Epidermal melanocyte (primary cell): ENCODE results near the gene USP6NL.

Experiments
- DNase-seq: peaks from one replicate; pipeline ENCODE4 v3.0.0; 2011; ENCODE audit warnings: low spot score; ENCODE audit not compliant: insufficient read length

Gene USP6NL

GRCh38 chr10:11617233-11617632 lies 5.8 kb upstream of the USP6NL start:
- DNase-seq: no peak

GRCh38 chr10:11616021-11616420 lies 4.6 kb upstream of the USP6NL start:
- no peak for DNase-seq

GRCh38 chr10:11615396-11615795 lies 3.9 kb upstream of the USP6NL start:
- DNase-seq: no peak

GRCh38 chr10:11612021-11613001 lies 861 bp upstream of the USP6NL start:
- no peak for DNase-seq

GRCh38 chr10:11610826-11611247 lies 613 bp downstream of the USP6NL start:
- no peak for DNase-seq

- no peak for DNase-seq
Observed at GRCh38 chr10:11610166-11610825, 1.2 kb downstream of the USP6NL start.

- no peak for DNase-seq
Observed at GRCh38 chr10:11609492-11610093, 1.9 kb downstream of the USP6NL start.

GRCh38 chr10:11609052-11609451 lies 2.4 kb downstream of the USP6NL start:
- no peak for DNase-seq

- DNase-seq: no peak
Observed at GRCh38 chr10:11608159-11609013, 3.1 kb downstream of the USP6NL start.

GRCh38 chr10:11605807-11606408 lies 5.5 kb downstream of the USP6NL start:
- DNase-seq: no peak

- DNase-seq: no peak
Observed at GRCh38 chr10:11604865-11605650, 6.4 kb downstream of the USP6NL start.

GRCh38 chr10:11603741-11604140 lies 7.7 kb downstream of the USP6NL start:
- DNase-seq: no peak

- DNase-seq: no peak
Observed at GRCh38 chr10:11602919-11603523, 8.4 kb downstream of the USP6NL start.

GRCh38 chr10:11602358-11602757 lies 9.1 kb downstream of the USP6NL start:
- no peak for DNase-seq

GRCh38 chr10:11601670-11602069 lies 9.8 kb downstream of the USP6NL start:
- DNase-seq: no peak

- no peak for DNase-seq
Observed at GRCh38 chr10:11600280-11600679, 11.2 kb downstream of the USP6NL start.

GRCh38 chr10:11598712-11599397 lies 12.6 kb downstream of the USP6NL start:
- no peak for DNase-seq

GRCh38 chr10:11597470-11597869 lies 14.0 kb downstream of the USP6NL start:
- no peak for DNase-seq

- no peak for DNase-seq
Observed at GRCh38 chr10:11595395-11595692, 16.1 kb downstream of the USP6NL start.
